ENCODE data around the gene UBE2N. TPM values are rescaled to one million over a fixed set of nuclear protein-coding genes. Genes with fewer than 3 reads are reported as not detected.

The UBE2N gene
- total RNA-seq, 4 donors from 2014 or later: 39.1 to 64.0 (median 45.2) TPM

GRCh38 chr12:93358058-93358457, 83.7 kb downstream of the UBE2N start:
- TF ChIP-seq CTCF (IDR thresholded peaks at IDR 0.05): no peak
- no peak for ATAC-seq (ENCODE audit: low FRiP score)
- DNase-seq (ENCODE audit: low spot score): no peak

DNA sequence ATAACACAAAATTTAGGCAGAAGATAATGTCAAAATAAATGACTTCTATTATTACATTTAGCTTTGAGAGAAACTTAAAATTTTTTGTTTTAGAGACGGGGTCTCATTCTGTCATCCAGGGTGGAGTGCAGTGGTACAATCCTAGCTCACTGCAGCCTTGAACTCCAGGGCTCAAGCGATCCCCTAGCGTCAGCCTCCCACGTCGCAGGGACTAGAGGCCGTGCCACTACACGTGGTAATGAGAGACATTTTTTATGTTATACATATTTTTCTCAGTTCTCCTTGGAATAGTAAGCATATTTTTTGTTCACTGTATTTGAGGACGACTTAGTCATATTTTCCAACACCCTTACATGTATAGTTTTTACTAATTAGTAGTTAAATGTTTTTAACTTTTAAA, 85.5 kb downstream of the UBE2N start:
- no peak for TF ChIP-seq CTCF (IDR thresholded peaks at IDR 0.05)
- no peak for DNase-seq (ENCODE audit: low spot score)
- no peak for ATAC-seq (ENCODE audit: low FRiP score)

Small RNA genes within 50 kb of the gene (small RNA-seq; reads per million reads assigned to genes)
- gene RF00019: not detected

Other genes starting within 250 kb of the UBE2N start
- gene NUDT4, start 64.0 kb downstream of the UBE2N start, total RNA-seq: 10 to 100 TPM; 43.1 to 81.3 (median 55.6) TPM
- gene MRPL42, start 25.6 kb upstream of the UBE2N start, total RNA-seq: 10 to 100 TPM; 36.0 to 47.0 (median 38.4) TPM
- gene SOCS2, start 130.7 kb upstream of the UBE2N start, total RNA-seq: 100 to 1,000 TPM in 2 of 4 donors, 10 to 100 TPM in 2; 76.7 to 157 (median 98.3) TPM
- gene CRADD, start 235.4 kb upstream of the UBE2N start, total RNA-seq: 10 to 100 TPM; 27.7 to 61.0 (median 34.2) TPM

All from omental fat pad (tissue), 4 donors.